ENCODE results near the gene BEST3.
"Not testable (repeated sequence)": the region's sequence is repeated elsewhere in the genome, so short reads cannot be mapped to it uniquely, and the experiment has no call there.

The BEST3 gene

DNA sequence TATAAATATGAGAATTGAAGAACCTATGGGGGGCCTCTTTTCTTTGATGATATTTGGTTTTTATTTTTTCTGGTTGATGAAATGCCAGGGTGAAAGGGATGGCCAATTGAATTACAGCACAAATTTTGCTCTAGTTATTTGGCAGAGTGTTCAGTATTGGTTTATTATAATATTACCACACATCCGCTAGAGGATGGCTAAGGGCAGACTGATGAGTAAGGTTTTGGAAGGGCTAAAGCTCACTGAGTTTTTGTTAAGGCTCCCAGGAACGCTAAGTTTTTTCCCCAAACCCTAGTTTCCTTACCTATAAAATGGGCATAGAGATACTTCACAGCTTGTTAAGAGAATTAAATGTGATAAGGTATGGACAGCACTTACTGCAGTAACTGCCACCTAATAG lies 54.1 kb downstream of the BEST3 start:
- no peak for DNase-seq

DNA sequence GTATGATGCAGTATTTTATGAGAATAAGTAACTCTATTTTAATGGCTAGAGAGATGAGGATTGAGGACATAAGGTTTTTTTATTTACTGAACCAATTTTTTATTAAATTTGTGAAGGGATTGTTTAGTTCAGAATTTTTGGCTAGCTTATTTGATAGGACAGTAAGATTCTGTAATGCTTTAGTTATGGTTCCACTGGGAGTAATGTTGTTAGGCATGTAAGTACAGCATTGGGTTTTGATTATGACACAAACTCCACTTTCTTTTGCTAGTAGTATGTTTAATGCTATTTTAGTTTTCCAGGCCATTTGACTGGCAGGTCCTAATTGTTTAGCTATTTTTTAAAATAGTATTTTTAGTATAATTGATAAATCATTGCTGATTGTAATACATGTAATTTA lies 54.6 kb downstream of the BEST3 start:
- DNase-seq = no peak

DNA sequence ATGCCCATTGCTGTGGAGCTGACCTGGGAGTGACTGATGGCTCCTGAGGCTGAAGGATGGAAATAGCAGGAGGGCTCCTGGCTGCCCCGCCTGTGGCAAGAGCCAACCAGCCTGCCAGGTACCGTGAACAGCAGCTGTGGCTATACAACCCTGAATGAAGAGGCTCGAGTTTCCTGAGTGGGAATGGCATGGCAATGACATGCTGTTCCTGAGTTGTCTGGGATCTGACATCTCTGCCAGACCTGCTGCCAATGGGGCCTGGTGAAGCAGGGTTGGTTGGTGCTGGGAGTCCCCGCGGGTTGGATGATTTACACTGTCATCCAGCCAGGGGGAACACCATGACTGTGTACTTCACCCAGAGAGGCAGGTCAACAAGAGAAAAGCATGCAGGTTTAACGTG lies 56.6 kb downstream of the BEST3 start:
- no peak for DNase-seq

DNA sequence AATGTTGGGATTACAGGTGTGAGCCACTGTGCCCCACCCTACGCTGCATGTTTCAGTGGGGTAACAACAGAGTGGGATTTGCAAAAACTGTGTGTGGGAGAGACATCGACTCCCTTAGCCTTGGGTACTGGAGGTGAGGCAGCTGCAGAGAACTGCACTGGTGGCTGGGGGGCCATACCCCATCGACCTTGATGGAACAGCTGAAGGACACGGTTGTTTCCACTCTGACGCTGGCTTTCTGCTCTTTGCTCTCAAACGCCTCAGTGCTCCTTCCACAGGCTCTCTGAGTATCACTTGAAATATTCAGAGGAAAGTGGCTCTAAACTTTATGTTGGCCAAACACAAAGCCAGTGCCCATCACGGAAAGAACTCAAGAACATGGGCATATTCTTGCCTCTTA lies 57.6 kb downstream of the BEST3 start:
- DNase-seq = no peak

DNA sequence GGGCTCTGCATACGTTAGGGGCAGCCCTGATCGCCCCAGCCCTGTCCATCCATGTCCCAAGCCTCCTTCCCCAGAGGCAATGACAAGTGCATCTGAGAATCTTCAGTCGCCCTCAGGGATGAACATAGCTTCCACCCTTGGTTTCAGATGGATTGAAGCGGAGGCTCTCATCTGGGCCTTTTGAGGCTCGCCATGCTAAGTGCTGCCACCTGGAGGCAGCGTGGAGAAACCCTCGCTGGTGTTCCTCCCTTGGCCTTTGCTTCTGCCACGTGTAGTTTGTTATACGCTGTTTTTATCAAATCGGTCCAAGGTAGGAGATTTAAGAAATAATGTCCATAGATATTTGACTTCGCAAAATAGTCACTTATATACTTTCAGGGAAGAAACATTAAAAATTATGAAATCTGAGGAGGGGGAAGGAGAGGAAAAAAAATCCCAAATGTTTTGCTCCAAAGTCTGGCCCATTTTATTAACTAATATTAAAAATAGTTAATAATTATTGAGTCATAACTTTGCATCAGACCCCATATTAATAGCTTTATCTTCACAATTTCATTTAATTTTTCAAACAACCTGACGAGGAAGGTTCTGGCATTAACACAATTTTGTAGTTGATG lies 59.6 kb downstream of the BEST3 start:
- peak; percentile 96 for DNase-seq

DNA sequence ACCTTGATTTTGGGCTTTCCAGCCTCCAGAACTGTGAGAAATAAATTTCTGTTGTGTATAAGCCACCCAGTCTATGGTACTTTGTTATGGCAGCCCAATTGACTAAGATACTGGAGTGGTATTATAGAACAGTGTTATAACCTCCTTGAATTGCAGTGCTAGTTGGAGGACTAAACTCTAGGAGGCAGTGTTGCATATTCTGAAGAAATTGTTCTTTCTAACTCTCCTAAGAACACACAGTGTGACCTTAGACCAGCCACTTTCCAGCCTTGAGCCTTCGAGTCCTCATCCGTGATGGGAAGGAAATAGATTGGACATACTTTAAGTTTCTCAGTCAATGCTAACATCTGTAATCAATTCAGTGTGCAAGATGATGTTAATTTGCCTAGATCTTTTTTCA lies 66.0 kb downstream of the BEST3 start:
- DNase-seq = no peak

DNA sequence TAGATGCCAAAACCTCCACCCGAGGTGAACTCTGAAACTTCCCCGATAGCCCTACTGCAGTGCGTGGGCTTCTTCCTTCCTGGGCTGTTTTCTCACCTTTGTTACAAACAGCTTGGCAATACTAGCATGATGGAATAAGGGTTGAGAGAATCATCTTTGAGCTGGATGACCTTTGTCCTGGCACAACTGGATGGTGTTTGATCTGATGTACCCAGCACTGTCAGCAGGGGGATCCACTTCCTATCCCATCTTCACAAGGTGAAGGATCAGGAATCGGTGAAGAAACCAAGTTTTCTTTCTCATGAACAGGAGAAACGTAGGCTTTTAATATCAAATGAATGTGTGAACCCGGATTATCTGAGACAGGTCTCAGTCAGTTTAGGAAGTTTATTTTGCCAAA lies 68.9 kb downstream of the BEST3 start:
- no peak for DNase-seq

DNA sequence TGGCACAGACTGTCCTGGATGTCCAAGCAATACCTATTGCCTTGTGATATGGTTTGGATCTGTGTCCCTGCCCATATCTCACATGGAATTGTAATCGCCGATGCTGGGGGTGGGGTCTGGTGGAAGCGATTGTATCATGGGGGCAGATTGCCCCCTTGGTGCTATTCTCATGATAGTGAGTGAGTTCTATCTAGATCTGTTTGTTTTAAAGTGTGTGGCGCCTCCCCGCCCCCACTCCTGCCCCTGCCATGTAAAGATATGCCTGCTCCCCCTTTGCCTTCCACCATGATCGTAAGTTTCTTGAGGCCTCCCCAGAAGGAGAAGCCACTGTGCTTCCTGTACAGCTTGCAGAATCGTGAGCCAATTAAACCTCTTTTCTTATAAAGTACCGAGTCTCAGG lies 71.6 kb downstream of the BEST3 start:
- DNase-seq = no peak

- no peak for DNase-seq
Measured at GRCh38 chr12:69623970-69624369, 75.1 kb downstream of the BEST3 start.

DNA sequence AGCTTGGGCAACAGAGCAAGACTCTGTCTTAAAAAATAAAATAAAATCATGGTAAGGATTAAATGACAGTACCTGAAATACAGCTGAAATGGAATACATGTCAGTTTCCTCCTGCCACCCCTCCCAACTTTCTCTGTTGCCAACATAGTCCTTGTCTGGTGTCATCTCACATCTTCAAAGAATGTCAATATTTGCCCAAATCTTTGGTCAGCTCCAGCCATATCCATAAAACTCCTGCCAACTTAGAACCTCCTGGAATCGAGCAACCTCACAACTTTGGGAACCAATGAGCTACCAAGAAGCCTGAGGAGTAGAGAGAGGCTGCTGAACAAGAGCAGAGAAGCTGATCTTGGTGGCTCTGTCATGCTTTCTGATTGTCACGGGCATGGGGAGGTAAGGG lies 77.6 kb downstream of the BEST3 start:
- no peak for DNase-seq

GRCh38 chr12:69620921-69621320 lies 78.2 kb downstream of the BEST3 start:
- no peak for DNase-seq

DNA sequence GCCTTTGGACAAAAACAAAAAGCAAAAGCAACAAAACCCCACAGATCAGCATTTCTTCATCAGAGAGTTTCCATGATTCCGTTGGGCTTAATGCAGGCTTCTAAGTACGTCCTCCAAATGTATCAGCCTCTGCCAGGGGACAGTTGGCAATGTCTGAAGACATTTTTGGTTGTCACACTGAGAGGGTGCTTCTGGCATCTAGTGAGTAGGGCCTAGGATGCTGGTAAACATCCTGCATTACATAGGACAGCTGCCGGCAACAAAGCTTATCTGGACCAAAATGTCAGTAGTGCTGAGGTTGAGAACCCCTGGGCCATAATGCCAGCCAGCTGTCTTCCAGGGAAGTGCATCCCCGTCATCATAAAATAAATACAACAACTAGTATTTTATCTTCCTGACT lies 79.0 kb downstream of the BEST3 start:
- DNase-seq = no peak

DNA sequence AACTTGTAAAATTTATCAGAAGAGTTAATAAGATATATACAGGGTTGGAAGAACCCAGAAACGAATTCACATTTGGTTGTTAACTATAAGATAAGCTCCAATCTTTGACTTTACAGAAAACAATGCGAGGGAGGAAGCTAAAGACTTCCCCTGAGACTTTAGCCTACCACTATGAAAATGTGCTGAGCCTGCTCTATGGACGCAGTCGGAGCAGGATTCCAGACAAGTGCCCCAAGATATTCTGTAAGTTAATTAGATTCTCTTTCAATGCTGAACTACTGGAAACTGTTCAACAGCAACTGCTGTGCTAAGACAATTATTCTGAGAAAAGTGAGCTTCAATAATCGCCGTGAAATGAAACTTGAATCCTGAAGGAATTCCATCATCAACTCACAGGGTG lies 80.1 kb downstream of the BEST3 start:
- DNase-seq = no peak

DNA sequence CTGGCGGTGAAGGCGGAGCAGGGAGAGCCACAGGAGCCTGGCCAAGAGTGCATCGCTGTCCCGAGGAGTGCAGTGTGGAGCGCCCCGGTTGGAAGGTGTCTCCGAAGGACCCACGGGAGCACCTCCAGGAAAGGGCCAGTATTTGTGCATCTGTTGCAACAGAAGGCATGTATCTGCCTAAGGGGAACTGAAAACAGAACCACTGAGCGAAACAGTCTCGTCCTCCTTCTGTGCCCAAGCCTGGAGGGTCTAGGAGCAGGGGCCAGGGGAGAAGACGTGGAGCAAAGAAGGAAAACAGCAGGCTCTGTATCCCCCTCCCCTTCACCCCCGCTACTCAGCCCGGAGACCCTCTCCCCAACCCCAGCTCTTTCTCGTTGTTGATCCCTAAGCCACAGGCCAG lies 83.1 kb downstream of the BEST3 start:
- no peak for DNase-seq

DNA sequence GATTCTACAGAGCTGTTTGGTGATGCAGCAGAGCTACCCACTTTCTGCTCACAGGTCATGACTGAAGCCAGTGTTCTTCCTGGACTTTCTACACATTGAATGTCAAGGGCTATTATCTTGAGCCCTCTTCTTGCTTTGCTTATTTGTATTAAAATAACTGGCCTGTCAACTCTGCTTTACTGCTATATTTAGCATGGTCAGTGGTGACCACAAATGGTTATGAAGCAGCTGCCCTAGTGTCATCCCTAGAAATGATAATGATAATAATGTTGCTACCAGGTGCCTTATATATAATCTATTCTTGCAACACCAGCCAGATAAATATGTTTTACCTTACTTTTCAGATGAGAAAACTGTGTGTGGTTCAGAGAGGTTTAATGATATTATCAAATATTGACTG lies 85.8 kb downstream of the BEST3 start:
- no peak for DNase-seq

- no peak for DNase-seq
Measured at GRCh38 chr12:69610729-69611128, 88.4 kb downstream of the BEST3 start, which contains the start of gene LRRC10. Gene LRRC10, minus strand, starts transcription at chr12:69610907. Its CDS starts 69 bp downstream, at chr12:69610838.

- DNase-seq = no peak
Measured at GRCh38 chr12:69610126-69610525, 89.0 kb downstream of the BEST3 start.

DNA sequence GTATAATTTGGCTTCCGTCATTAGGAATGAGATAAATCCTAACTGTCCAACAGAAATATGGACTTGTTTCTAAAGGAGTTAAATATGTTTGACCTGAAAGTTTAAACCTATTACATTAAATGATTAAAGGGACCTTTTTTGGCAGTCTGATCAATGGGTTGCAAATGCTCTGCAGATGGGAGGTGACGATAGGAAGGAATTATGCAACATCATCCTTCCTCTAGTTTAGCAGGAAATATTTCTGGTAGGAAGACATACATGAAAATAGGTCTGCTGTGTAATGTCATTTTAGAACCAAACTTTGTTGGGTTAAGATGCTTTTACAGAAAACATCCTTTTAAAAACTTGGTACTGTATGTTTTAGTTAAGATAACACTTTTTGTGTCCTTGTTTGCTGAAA lies 91.0 kb downstream of the BEST3 start:
- no peak for DNase-seq

- not testable (repeated sequence) for DNase-seq
Measured at GRCh38 chr12:69604275-69604674, 94.8 kb downstream of the BEST3 start.
